Left lung (tissue), 10 donors: Measurements from ENCODE around the gene IGSF3. TPM values are rescaled to one million over a fixed set of nuclear protein-coding genes. Genes with fewer than 3 reads are reported as not detected.

Experiments used
- ATAC-seq: fragments of 200-7000 bp; cut with Tn5 transposase; one replicate; pipeline ENCODE4 v1.9.1; 2020; ENCODE audit warnings: moderate library complexity
- DNase-seq, 4 donors: peaks; one replicate each; pipeline ENCODE4 v3.0.0-alpha.2; 2013 to 2020
- H3K27ac ChIP-seq, 2 donors: fragments of 200-600 bp; sonication (generic) in 1 of 2; one replicate each; pipeline versions ENCODE4 v1.5.0 to v1.8.0; 2020 to 2021
- H3K27me3 ChIP-seq, 2 donors: fragments of 200-600 bp; sonication (generic) in 1 of 2; one replicate each; pipeline versions ENCODE4 v1.5.0 to v1.8.0; 2020 to 2021
- H3K36me3 ChIP-seq, 2 donors: fragments of 200-600 bp; sonication (generic) in 1 of 2; one replicate each; pipeline versions ENCODE4 v1.5.0 to v1.8.0; 2020 to 2021
- H3K4me1 ChIP-seq, 2 donors: fragments of 200-600 bp; one replicate each; pipeline ENCODE4 v1.8.0; 2021
- H3K4me3 ChIP-seq, 2 donors: fragments of 200-600 bp; sonication (generic) in 1 of 2; one replicate each; pipeline versions ENCODE4 v1.5.0 to v1.8.0; 2020 to 2021; ENCODE audit warnings: mild to moderate bottlenecking in 1 of 2
- H3K9me3 ChIP-seq, 2 donors: fragments of 200-600 bp; sonication (generic) in 1 of 2; one replicate each; pipeline versions ENCODE4 v1.5.0 to v1.8.0; 2020 to 2021
- intact Hi-C, 2 donors: fragments of 100-400 bp; cut with DNase I; formaldehyde crosslinking; loops; one replicate each; pipeline versions ENCODE4 v1.11.2 to v1.14.2; 2022
- polyA plus RNA-seq, 6 donors: library from polyadenylated mRNA; unstranded; fragments of 120-200 nt; gene quantifications; one replicate each; pipeline ENCODE4 v1.2.1, GENCODE V29; 2013; ENCODE audit not compliant: insufficient read length in 6 of 6
- total RNA-seq, 2 donors: library from RNA; stranded (reverse); fragmentation: NEBNext Ultra II Directional; extraction: Animal tissue kit (Norgen Biotek cat#: 25700); gene quantifications; one replicate each; pipeline ENCODE4 v1.2.1, GENCODE V29; 2021
- TF ChIP-seq, protein P1 (sequence below), 2 donors: fragments of 200-600 bp; sonication (generic) in 1 of 2; IDR thresholded peaks; one replicate each; pipeline versions ENCODE4 v1.5.0 to v1.8.0; 2021; ENCODE audit warnings: antibody characterized with exemption in 2 of 2
- donor health status: DM: no; HTN: yes; CAD: no.
- donor health status: DM: no; HTN: no; CAD: no.

Gene IGSF3
- total and polyA plus RNA-seq, 8 donors: 12.6 to 52.4 (median 48.5) TPM

DNA sequence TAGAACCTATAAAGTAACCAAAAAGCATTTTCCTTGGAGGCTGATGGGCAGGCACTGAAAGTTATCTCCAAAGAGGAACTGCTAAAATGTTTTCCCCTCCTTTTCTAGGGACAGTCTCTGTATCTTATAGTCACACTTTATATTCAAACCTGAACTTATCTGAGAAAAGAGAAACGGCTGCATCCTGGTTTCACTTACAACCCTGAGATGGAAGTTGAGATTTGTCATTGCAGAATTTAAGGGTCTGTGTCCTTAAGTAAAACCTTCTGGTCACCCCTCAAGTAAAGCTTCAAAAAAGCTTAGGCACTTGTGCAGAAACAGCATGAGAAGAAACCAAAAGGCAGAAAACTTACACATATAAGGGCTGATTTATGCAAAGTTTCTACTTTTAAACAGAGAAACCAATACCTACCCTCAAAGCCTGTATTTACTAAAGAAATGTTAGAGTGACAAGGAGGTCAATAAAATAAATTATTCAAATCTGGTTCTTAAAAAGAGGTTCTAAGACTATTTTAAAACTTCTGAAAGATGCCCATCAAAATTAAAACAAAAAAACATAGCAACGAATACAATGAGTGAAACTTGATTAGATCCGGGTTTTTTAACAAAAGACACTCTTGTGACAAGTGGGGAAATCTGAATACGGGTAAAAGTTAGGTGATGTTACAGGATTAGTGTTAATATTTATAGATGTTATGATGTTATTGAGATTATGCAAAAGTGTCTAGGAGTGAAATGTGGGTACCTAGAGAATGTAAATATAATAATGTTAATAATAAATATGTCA, 106.6 kb downstream of the IGSF3 start:
- no peak for DNase-seq

DNA sequence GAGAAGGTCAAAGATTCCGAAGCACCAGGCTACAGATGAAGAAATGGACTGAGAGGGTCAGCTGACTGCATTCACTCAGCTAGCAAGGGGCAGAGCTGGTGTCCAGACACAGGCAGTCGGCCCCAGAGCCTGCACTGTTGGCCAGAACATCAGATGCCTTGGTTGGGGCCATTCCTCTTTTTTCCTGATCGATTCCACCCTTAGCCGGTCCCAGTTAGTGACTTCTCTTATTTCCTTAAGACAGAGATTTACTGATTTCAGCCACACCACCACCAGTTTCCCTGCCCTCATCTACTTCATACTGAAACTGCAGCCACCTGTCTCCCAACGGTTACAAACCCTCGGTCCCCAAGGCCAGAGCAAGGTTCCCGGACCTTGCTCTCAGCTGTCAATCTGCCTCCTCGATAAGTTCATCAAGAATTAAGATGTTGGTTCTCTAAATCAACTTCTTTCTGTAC, 108.2 kb downstream of the IGSF3 start:
- Histone ChIP-seq H3K9me3 (no peaks in the 10 kb centered on the region), H3K36me3 (no peaks in the 10 kb centered on the region), H3K27me3 (no peaks in the 10 kb centered on the region), H3K4me1 (peaks cover 6 to 77% of the 10 kb centered on the region in 2 donors), H3K4me3 (no peak overlapping the region), H3K27ac (no peak overlapping the region)
- no peak for ATAC-seq
- intact Hi-C loops: no loop called here
- TF ChIP-seq, protein P1, sequence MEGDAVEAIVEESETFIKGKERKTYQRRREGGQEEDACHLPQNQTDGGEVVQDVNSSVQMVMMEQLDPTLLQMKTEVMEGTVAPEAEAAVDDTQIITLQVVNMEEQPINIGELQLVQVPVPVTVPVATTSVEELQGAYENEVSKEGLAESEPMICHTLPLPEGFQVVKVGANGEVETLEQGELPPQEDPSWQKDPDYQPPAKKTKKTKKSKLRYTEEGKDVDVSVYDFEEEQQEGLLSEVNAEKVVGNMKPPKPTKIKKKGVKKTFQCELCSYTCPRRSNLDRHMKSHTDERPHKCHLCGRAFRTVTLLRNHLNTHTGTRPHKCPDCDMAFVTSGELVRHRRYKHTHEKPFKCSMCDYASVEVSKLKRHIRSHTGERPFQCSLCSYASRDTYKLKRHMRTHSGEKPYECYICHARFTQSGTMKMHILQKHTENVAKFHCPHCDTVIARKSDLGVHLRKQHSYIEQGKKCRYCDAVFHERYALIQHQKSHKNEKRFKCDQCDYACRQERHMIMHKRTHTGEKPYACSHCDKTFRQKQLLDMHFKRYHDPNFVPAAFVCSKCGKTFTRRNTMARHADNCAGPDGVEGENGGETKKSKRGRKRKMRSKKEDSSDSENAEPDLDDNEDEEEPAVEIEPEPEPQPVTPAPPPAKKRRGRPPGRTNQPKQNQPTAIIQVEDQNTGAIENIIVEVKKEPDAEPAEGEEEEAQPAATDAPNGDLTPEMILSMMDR (IDR thresholded peaks at IDR 0.05): no peak
- no peak for DNase-seq

More for the DNA sequence above, 106.6 kb downstream of the IGSF3 start:
- ATAC-seq: no peak
- Histone ChIP-seq H3K27ac (peak overlapping the region in 1 of 2 donors; percentile 20), H3K27me3 (no peaks in the 10 kb centered on the region), H3K4me1 (peaks cover 2 to 69% of the 10 kb centered on the region in 2 donors), H3K36me3 (no peaks in the 10 kb centered on the region), H3K4me3 (no peak overlapping the region), H3K9me3 (no peaks in the 10 kb centered on the region)
- TF ChIP-seq, protein P1 (IDR thresholded peaks at IDR 0.05): no peak
- intact Hi-C loops: no loop called here

DNA sequence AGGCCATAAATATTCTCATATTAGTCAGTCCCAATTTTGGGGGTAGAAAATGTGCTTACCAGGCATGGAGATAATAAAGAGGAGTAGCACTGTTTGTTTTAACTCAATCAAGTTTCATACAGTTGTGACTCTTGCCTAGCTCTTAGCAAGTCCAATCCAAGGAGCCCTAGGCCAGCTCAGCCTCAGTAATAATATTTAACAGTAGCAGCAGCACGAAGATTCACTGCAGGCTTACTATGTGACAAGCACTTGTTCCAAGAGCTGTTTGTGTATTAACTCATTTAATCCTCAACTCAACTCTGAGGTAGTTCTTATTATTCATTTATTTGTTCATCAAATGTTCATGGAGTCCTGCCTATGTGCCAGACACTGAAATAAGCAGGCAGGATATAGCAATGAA, 109.0 kb downstream of the IGSF3 start:
- TF ChIP-seq, protein P1 (IDR thresholded peaks at IDR 0.05): no peak
- no peak for DNase-seq
- Histone ChIP-seq H3K4me1 (peaks cover 6 to 81% of the 10 kb centered on the region in 2 donors), H3K27me3 (no peaks in the 10 kb centered on the region), H3K36me3 (no peaks in the 10 kb centered on the region), H3K27ac (no peak overlapping the region), H3K4me3 (no peak overlapping the region), H3K9me3 (no peaks in the 10 kb centered on the region)
- intact Hi-C loops: no loop called here
- no peak for ATAC-seq

DNA sequence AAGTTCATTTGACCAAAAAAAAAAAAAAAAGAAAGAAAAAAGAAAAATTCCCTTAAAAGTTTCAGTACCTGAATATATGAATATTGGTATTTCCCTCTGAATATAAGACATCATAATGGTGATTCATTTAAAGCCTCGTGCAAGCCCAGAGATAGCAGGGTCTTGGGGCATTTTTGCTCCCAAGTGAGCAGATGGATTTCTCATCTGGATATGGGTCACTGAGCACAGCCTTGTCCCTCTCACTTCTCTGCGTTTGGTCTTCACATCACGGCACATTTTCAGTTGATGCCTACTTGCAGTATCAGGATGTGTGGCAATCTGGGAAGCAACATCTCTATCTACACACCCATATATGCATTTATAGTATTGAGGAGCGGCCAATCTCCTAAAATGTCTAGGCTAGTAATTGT, 109.4 kb downstream of the IGSF3 start:
- Histone ChIP-seq H3K9me3 (no peaks in the 10 kb centered on the region), H3K36me3 (no peaks in the 10 kb centered on the region), H3K4me1 (peaks cover 6 to 86% of the 10 kb centered on the region in 2 donors), H3K27ac (no peak overlapping the region), H3K27me3 (no peaks in the 10 kb centered on the region), H3K4me3 (no peak overlapping the region)
- ATAC-seq (no peak), DNase-seq (no peak)
- TF ChIP-seq, protein P1 (IDR thresholded peaks at IDR 0.05): no peak
- intact Hi-C loops: no loop called here

DNA sequence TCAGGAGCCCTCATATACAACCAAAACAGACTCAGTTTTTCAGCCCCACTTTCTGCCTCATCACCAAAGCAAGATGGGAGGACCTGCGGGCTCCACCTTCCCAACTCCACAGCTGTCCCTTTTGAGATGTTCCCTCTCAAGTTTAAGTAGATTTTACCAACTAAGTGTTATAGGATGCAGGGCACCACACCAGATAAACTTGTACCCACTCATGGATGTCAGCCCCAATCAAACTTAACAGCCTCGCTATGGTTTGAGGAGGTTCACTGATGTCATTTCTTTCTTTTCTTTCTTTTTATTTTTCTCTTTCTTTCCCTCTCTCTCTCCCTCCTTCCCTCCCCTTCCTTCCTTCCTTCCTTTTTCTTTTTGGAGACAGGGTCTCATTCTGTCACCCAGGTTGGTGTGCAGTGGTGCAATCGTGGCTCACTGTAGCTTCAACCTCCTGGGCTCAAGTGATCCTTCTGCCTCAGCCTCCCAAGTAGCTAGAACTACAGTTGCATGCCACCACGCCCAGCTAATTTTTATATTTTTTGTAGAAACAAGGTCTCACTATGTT, 110.1 kb downstream of the IGSF3 start:
- DNase-seq (no peak), ATAC-seq (no peak)
- Histone ChIP-seq H3K4me1 (peaks cover 6 to 88% of the 10 kb centered on the region in 2 donors), H3K27me3 (no peaks in the 10 kb centered on the region), H3K27ac (peak overlapping the region in 1 of 2 donors; percentile 59), H3K4me3 (no peak overlapping the region), H3K36me3 (no peaks in the 10 kb centered on the region), H3K9me3 (no peaks in the 10 kb centered on the region)
- intact Hi-C loops: no loop called here
- TF ChIP-seq, protein P1 (IDR thresholded peaks at IDR 0.05): no peak
